GM12865 (cell line): Measurements from ENCODE around the gene PTP4A1.

Experiments
- DNase-seq: peaks from one replicate; pipeline ENCODE4 v3.0.0; 2010; ENCODE audit warnings: low read depth
- H3K4me3 ChIP-seq: 2 replicates; pipeline ENCODE4 v1.5.1; 2011; ENCODE audit warnings: mild to moderate bottlenecking, low read depth, low read length, control low read depth
- CTCF ChIP-seq: IDR thresholded peaks from 2 replicates; pipeline ENCODE4 v1.5.1; 2011; ENCODE audit warnings: low read length, control low read depth, low read depth, inconsistent platforms; ENCODE audit not compliant: insufficient read depth; ENCODE audit errors: missing control alignments

The PTP4A1 gene

GRCh38 chr6:63530182-63530581 lies 42.1 kb upstream of the PTP4A1 start:
- H3K4me3 ChIP-seq = no peak overlapping the region
- TF ChIP-seq CTCF = no peak
- DNase-seq = no peak

DNA sequence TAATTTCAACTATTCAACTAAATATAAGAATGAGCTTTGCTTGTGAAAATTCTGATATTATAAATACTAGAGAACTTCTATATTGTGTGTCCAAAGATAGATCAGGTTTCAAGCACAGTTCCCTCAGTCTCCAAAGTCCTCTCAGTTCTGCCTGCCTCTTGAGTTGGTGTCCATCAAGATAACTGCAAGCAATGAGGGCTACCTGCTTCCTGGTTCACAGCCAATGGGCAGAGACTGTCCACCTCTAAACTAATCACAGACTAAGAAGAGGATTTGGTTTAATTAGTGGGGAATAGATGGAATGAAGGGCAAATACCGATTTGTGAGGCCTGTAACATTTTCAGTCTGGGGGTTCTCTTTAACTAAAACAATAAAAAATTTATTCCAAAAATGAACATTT lies 41.3 kb upstream of the PTP4A1 start:
- no peak for TF ChIP-seq CTCF
- H3K4me3 ChIP-seq = no peak overlapping the region
- no peak for DNase-seq

DNA sequence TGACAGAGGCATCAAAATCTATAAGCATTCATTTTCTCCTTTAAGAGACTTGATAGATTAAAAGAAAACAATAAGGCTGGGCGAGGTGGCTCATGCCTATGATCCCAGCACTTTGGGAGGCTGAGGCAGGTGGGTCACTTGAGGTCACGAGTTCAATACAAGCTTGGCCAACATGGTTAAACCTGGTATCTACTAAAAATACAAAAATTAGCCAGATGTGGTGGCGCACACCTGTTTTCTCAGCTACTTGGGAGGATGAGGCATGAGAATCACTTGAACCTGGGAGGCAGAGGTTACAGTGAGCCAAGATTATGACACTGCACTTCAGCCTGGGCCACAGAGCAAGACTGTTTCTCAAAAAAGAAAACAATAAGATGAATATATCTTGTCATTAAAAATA lies 39.3 kb upstream of the PTP4A1 start:
- no peak for TF ChIP-seq CTCF
- DNase-seq = no peak
- no peak overlapping the region for H3K4me3 ChIP-seq

DNA sequence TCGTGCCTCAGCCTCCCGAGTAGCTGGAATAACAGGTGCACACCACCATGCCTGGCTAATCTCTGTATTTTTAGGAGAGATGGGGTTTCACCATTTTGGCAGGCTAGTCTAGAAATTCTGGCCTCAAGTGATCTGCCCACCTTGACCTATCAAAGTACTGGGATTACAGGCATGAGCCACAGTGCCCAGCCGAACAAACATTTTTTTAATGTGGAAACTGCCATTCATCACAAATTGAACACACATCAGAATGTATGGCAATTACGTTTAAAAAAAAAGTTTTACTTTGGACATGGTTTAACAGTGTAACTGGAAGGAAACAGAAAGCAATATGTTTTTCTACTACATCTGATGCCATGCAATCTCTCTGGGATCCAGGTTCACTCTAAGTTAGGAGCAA lies 38.3 kb upstream of the PTP4A1 start:
- no peak overlapping the region for H3K4me3 ChIP-seq
- no peak for DNase-seq
- no peak for TF ChIP-seq CTCF

GRCh38 chr6:63537201-63537958 lies 34.9 kb upstream of the PTP4A1 start:
- no peak for DNase-seq
- TF ChIP-seq CTCF = no peak
- no peak overlapping the region for H3K4me3 ChIP-seq

DNA sequence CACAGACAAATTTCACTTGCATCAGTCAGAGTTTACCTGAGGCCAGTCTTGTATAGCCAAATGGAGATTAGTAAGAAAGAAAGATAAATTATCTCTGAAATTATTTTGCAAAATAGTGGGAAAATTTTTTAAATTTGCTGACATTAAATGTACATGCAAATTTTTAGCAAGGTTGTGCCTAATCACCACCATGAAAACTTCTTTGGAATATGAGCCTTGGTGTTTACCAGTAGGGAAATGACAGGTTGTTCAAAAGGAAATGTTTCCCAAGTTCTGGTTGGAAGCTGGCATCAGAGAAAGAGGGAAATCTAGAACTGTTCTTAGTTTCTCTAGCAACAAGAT lies 34.4 kb upstream of the PTP4A1 start:
- TF ChIP-seq CTCF = no peak
- no peak overlapping the region for H3K4me3 ChIP-seq
- no peak for DNase-seq

GRCh38 chr6:63538550-63538949 lies 33.7 kb upstream of the PTP4A1 start:
- H3K4me3 ChIP-seq = no peak overlapping the region
- TF ChIP-seq CTCF = no peak
- no peak for DNase-seq
